ENCODE results near the gene TMPRSS6. TPM values are rescaled to one million over a fixed set of nuclear protein-coding genes. Genes with fewer than 3 reads are reported as not detected.

The TMPRSS6 gene
- total RNA-seq, 4 donors from 2014 or later: under 0.01 to 0.09 TPM; not detected in 2

DNA sequence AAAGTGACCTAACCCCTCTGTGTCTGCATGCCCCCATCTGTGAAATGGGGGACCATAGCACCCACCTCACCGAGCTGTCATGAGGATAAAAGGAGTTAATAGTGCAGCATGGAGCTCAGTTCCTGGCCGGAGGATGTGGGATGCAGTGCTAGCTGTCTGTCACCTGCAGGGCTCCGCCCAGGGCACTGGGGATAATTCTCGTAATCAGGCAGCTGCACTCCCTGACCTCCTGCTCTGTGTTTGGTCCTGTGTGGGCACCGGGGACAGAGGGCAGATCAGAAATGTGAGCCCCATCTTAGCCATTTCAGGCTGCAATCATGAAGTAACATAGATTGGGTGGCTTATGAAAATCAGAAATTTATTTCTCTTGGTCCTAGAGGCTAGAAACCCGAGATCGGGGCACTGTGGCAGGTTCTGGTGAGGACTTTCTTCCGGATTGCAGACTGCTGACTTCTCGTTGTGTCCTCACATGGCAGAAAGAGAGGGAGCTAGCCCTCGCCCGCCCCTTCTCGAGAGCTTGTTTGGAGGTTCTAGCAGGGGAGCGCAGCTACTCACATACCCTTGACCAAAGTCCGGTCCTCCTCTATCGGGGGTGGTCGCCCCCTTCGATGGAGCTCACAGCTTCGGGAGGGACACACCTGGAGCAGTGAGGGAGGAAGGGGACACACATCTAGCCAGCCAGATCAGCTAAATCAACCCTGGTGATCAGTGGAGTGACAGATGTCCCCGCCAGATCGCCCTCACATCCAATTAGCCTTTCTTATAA lies 54.7 kb downstream of the TMPRSS6 start:
- H3K27me3 ChIP-seq: no peaks in the 10 kb centered on the region
- no peak for DNase-seq
- no peaks in the 10 kb centered on the region for H3K9me3 ChIP-seq
- no peak overlapping the region for H3K4me3 ChIP-seq
- 89 to 91% methylated on average over 9 to 16 of the region's 20 CpGs for WGBS, 2 donors
- TF ChIP-seq, protein P1, sequence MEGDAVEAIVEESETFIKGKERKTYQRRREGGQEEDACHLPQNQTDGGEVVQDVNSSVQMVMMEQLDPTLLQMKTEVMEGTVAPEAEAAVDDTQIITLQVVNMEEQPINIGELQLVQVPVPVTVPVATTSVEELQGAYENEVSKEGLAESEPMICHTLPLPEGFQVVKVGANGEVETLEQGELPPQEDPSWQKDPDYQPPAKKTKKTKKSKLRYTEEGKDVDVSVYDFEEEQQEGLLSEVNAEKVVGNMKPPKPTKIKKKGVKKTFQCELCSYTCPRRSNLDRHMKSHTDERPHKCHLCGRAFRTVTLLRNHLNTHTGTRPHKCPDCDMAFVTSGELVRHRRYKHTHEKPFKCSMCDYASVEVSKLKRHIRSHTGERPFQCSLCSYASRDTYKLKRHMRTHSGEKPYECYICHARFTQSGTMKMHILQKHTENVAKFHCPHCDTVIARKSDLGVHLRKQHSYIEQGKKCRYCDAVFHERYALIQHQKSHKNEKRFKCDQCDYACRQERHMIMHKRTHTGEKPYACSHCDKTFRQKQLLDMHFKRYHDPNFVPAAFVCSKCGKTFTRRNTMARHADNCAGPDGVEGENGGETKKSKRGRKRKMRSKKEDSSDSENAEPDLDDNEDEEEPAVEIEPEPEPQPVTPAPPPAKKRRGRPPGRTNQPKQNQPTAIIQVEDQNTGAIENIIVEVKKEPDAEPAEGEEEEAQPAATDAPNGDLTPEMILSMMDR (IDR thresholded peaks at IDR 0.05): no peak
- TF ChIP-seq POLR2A (IDR thresholded peaks at IDR 0.05): no peak
- H3K36me3 ChIP-seq: peaks cover 0 to 53% (median 0%) of the 10 kb centered on the region in 3 donors
- H3K4me1 ChIP-seq: peaks cover 13 to 41% (median 23%) of the 10 kb centered on the region in 3 donors
- H3K27ac ChIP-seq: no peak overlapping the region
- intact Hi-C loops (cut with DNase I): no loop called here

DNA sequence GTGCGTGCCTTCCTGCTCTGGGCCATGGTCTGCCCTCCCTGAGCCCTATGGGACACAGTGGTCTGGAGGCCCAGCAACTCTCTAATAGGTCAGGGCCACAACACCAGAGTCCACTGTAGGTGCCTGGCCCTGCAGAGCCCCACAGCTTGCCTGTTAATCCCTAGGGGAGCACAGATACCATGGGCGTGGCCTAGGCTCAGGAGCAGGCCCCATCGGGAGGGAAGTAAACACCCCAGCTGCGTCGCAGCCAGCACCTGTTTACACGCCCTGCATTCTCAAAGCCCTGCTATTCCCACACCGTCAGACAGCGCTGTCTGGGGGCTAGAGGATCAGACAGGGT lies 55.5 kb downstream of the TMPRSS6 start:
- intact Hi-C loops (cut with DNase I): no loop called here
- TF ChIP-seq, protein P1 (IDR thresholded peaks at IDR 0.05): no peak
- no peak for TF ChIP-seq POLR2A (IDR thresholded peaks at IDR 0.05)
- H3K36me3 ChIP-seq: peaks cover 0 to 46% (median 0%) of the 10 kb centered on the region in 3 donors

DNA sequence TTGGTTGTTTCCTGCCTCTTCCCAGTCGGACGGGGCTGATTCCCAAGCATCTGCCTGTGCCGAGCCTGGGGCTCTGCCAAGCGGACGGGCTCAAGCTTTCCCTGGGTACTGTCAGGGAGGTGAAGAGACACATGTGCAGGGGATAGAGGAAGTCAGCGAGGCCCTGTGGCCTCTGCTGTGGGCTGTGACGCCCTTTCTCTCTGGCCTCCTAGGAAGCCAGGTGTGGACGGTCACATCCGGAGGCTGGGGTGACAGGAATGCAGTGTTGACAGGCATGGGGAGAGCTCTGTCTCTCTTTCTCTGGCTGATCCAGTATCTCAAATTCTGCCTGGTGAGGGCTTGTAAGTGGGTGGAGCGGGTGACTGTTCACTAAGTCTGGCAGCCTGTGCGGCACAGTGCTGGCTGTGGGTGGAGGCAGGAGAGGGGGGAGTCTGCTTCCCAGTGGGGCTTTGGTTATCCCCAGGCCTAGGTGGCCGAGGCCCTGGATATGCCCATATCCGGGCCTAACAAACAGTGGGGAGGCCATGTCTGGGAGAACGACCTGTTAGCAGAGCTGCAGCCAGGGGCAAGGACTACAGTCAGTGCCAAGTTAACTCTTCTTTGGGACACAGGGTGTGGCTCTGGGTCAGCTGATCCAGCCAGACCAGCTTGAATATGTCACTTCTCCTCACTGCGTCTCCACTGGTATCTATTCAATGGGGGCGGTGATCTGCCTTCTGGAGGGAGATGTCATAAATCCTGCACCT lies 56.0 kb downstream of the TMPRSS6 start:
- TF ChIP-seq, protein P1 (IDR thresholded peaks at IDR 0.05): no peak
- no peak for TF ChIP-seq POLR2A (IDR thresholded peaks at IDR 0.05)
- H3K27me3 ChIP-seq: no peaks in the 10 kb centered on the region
- peaks cover 13 to 41% (median 23%) of the 10 kb centered on the region in 3 donors for H3K4me1 ChIP-seq
- no peaks in the 10 kb centered on the region for H3K9me3 ChIP-seq
- intact Hi-C loops (cut with DNase I): no loop called here
- peaks cover 0 to 40% (median 0%) of the 10 kb centered on the region in 3 donors for H3K36me3 ChIP-seq
- H3K4me3 ChIP-seq: no peak overlapping the region
- peak overlapping the region in 3 of 4 donors; percentile 25 to 71 (median 68) for H3K27ac ChIP-seq
- 61% methylated on average over 3 of the region's 16 CpGs; no CpG with 5 or more reads in 1 of the 2 donors for WGBS, 2 donors
- DNase-seq: no peak

More for the DNA sequence above, 55.5 kb downstream of the TMPRSS6 start:
- H3K4me3 ChIP-seq: no peak overlapping the region
- no peaks in the 10 kb centered on the region for H3K27me3 ChIP-seq
- WGBS, 2 donors: no CpG with 5 or more reads among the region's 8 CpGs
- H3K9me3 ChIP-seq: no peaks in the 10 kb centered on the region
- H3K27ac ChIP-seq: peak overlapping the region in 3 of 4 donors; percentile 25 to 71 (median 68)
- no peak for DNase-seq
- peaks cover 13 to 41% (median 23%) of the 10 kb centered on the region in 3 donors for H3K4me1 ChIP-seq

DNA sequence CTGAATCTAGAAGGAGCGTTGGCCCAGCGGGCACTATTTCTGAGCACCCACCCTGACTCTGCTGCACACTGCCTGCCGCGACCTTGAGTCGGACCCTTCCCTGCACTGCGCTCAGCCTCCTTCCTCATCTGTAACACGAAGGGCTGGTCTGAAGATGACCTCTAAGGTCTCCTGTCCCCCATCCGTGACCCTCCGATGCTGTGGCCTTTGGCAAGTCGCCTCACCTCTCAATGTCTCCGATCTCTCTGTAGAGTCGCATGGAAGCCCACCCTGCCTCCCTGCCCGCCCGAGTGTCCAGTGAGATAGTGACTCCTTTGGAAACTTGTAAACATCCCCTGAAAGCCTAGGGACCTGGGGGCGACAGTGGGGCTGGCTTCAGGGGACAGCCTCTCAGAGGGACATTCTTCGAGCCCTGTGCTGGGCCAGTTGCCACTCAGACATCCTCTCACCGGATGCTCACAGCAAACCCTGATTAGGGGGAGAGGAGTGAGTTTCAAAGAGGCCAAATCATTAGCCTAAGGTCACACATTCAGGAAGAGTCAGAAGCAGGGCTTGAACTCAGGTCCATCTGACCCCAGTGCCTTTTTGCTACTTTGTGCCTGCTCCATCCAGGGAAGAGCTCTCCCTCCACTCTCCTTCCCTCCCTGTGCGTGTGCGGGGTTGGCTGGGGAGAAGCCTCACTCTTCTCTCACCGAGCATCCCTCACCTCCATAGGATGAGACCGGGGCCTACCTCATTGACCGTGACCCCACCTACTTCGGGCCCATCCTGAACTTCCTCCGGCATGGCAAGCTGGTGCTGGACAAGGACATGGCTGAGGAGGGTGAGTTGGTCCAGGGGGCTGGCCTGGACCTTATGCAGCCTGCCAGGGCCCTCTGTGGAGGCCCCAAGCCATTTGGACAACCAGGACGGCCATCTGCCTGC lies 56.9 kb downstream of the TMPRSS6 start:
- Histone ChIP-seq H3K4me1 (peaks cover 13 to 41% (median 23%) of the 10 kb centered on the region in 3 donors), H3K27ac (peak overlapping the region in 2 of 4 donors; percentile 68 to 71), H3K27me3 (no peaks in the 10 kb centered on the region), H3K9me3 (no peaks in the 10 kb centered on the region), H3K36me3 (peaks cover 0 to 32% (median 0%) of the 10 kb centered on the region in 3 donors), H3K4me3 (peak overlapping the region; percentile 42 to 76 (median 58))
- 75 to 80% methylated on average over 15 to 19 of the region's 25 CpGs for WGBS, 2 donors
- intact Hi-C loops (cut with DNase I): no loop called here
- no peak for DNase-seq
- TF ChIP-seq, protein P1 (IDR thresholded peaks at IDR 0.05): no peak

Measured in esophagus squamous epithelium (tissue), 5 donors.